CD4-positive, alpha-beta T cell (primary cell): ENCODE data around the gene SIAH1. TPM values are rescaled to one million over a fixed set of nuclear protein-coding genes. Genes with fewer than 3 reads are reported as not detected.

ENCODE experiments used
- ATAC-seq: fragments of 200-7000 bp; cut with Tn5 transposase; one replicate; pipeline ENCODE4 v1.10.0; 2022; ENCODE audit warnings: mild to moderate bottlenecking; ENCODE audit not compliant: poor library complexity
- CTCF ChIA-PET: fragments of 350-600 bp; sonication (Branson Sonifier 250); formaldehyde crosslinking; loops from one replicate; lab custom pipeline; 2021; ENCODE audit warnings: antibody characterized with exemption, inconsistent platforms; lab: Charles Lee
- POLR2A ChIA-PET: fragments of 350-600 bp; sonication (Branson Sonifier 250); formaldehyde crosslinking; loops from one replicate; lab custom pipeline; 2021; ENCODE audit warnings: antibody characterized with exemption, inconsistent platforms; lab: Charles Lee
- DNase-seq, 14 experiments: peaks; one replicate each; pipeline ENCODE4 v3.0.0-alpha.2; 2013 to 2020; ENCODE audit warnings: mixed read lengths in 2 of 14
- H3K27ac ChIP-seq, 2 donors: one replicate each; pipeline versions ENCODE4 v1.5.1 to v1.7.0; 2013; ENCODE audit warnings: low read length in 2 of 2, low read depth in 1 of 2, mild to moderate bottlenecking in 1 of 2
- H3K27me3 ChIP-seq, 2 experiments: 1 replicate in 1 of 2; 2 replicates in 1 of 2; pipeline versions ENCODE4 v1.6.1 to v1.7.0; 2013; ENCODE audit warnings: low read length in 2 of 2, control low read depth in 1 of 2, mild to moderate bottlenecking in 1 of 2, moderate library complexity in 1 of 2; ENCODE audit not compliant: insufficient read depth in 2 of 2, control insufficient read depth in 1 of 2
- H3K36me3 ChIP-seq: one replicate; pipeline ENCODE4 v1.6.1; 2013; ENCODE audit warnings: low read length, control low read depth; ENCODE audit not compliant: insufficient read depth
- H3K4me1 ChIP-seq: one replicate; pipeline ENCODE4 v1.6.1; 2013; ENCODE audit warnings: low read length, control low read depth; ENCODE audit not compliant: insufficient read depth
- H3K4me3 ChIP-seq: one replicate; pipeline ENCODE4 v1.5.1; 2013; ENCODE audit warnings: mild to moderate bottlenecking, low read length, moderate library complexity
- H3K9me3 ChIP-seq, 2 experiments: 1 replicate in 1 of 2; 2 replicates in 1 of 2; pipeline versions ENCODE4 v1.6.1 to v1.7.0; 2013; ENCODE audit warnings: low read length in 2 of 2, mild to moderate bottlenecking in 2 of 2, control low read depth in 1 of 2, moderate library complexity in 1 of 2; ENCODE audit not compliant: control insufficient read depth in 1 of 2, insufficient read depth in 1 of 2
- H3K27ac Mint-ChIP-seq: one replicate; pipeline ENCODE4 v1.8.0; 2020; ENCODE audit warnings: mixed read lengths
- H3K27me3 Mint-ChIP-seq: one replicate; pipeline ENCODE4 v1.8.0; 2021; ENCODE audit warnings: mixed read lengths
- H3K36me3 Mint-ChIP-seq: one replicate; pipeline ENCODE4 v1.8.0; 2021; ENCODE audit warnings: low read depth, mixed read lengths
- H3K4me1 Mint-ChIP-seq: one replicate; pipeline ENCODE4 v1.8.0; 2021; ENCODE audit warnings: low read depth, mixed read lengths
- H3K4me3 Mint-ChIP-seq: one replicate; pipeline ENCODE4 v1.8.0; 2020; ENCODE audit warnings: mild to moderate bottlenecking, mixed read lengths
- H3K9me3 Mint-ChIP-seq: one replicate; pipeline ENCODE4 v1.8.0; 2020; ENCODE audit warnings: mixed read lengths
- intact Hi-C, 2 experiments: fragments of 100-400 bp; cut with DNase I in 1 of 2; cut with micrococcal nuclease in 1 of 2; formaldehyde crosslinking; loops; one replicate each; pipeline versions ENCODE4 v1.15.1 to v1.9.0; 2023 to 2025; cut with DNase I, micrococcal nuclease
- polyA plus RNA-seq, 2 donors: library from polyadenylated mRNA; unstranded; fragments of 120-200 nt; gene quantifications; one replicate each; pipeline ENCODE4 v1.2.1, GENCODE V29; 2013
- total RNA-seq, 174 experiments: library from RNA in 2 of 174; stranded (reverse) in 2 of 174; gene quantifications; one replicate each; pipeline ENCODE4 v1.2.3 and lab custom pipeline; 2021 to 2026
- TF ChIP-seq, protein P1 (sequence below): fragments of 200-600 bp; IDR thresholded peaks from one replicate; pipeline ENCODE4 v1.8.0; 2022; ENCODE audit warnings: antibody characterized with exemption, mild to moderate bottlenecking

The SIAH1 gene, protein sequence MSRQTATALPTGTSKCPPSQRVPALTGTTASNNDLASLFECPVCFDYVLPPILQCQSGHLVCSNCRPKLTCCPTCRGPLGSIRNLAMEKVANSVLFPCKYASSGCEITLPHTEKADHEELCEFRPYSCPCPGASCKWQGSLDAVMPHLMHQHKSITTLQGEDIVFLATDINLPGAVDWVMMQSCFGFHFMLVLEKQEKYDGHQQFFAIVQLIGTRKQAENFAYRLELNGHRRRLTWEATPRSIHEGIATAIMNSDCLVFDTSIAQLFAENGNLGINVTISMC
- total RNA-seq, result 10 to 100 TPM; 40.9 to 43.0 TPM
- polyA plus RNA-seq (2013, experiment 1 of 2), result 11.7 TPM
- 12.2 TPM for polyA plus RNA-seq (2013, experiment 2 of 2)
- 14.7 to 55.7 (median 22.8) reads per million in 172 experiments for total RNA-seq (lab: John Stamatoyannopoulos, UW)

DNA sequence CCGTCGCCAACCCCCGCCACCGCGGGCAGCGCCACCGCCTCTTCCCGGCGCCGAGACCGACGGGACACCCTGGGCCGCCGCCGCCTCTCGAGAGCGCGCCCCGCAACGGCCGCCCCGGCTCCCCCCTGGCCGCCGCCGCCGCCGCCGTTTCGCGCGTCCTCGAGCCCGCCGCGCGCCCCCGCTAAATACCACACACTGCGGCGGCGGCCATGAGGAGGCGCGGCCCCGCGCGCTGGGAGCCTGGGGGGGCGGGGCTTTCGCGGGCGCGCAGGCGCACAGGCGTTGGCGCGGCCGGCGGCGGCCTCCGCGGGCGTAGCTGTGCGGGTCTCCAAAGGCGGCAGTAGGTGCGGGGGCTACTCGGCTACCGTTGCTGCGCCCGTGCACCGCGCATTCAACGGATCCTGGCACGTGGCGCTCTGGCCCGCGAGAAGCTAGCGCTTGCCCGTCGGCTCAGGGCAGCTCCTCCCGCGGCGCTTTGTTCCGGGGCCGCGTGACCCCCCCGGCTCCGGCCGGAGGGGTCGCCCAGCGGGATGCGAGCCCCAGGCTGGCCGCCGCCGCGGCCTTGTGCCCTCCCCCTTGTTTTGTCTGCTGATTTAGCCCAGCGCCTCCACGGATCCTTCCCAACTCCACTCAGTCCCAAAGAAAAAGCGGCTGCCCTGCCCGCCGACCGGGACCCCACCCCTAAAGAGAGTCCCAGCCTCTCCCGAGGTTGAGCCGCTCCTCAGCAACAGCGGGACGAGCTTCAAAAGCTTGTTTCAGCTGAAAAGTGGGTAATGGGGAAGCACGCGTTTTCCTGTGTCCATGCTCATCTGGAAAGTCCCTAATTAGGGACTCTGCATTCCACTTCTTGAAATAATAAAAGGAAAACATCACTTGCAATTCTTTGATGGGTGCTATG, at the start of gene SIAH1:
Gene SIAH1, minus strand, starts transcription at position 161 of the 898 bp plus-strand sequence. CDS start 22,985 bp downstream, outside the sequence.
- Histone ChIP-seq H3K9me3 (no peaks in the 10 kb centered on the region), H3K27ac (peak within 1 kb of the TSS in 1 of 2 donors; percentile 46), H3K36me3 (no peaks in the 10 kb centered on the region), H3K4me1 (peaks cover 12% of the 10 kb centered on the region), H3K27me3 (no peaks in the 10 kb centered on the region), H3K4me3 (peak within 1 kb of the TSS; percentile 81)
- peaks cover 7% of the 10 kb centered on the region for H3K36me3 Mint-ChIP-seq
- ATAC-seq (peak; percentile 80), DNase-seq (peak; percentile 73 to 96 (median 86))
- POLR2A ChIA-PET, result interaction anchor here (0.6 to 4.4 kb wide), 17 partner anchors 8 to 1411 kb away, joined by 3 to 118 read pairs (median 4); partner anchors contain the start of genes ITFG1, N4BP1 and PHKB
- intact Hi-C loops, result loop anchor here (2.0 to 10.0 kb wide), 7 partner anchors 19 to 1553 kb away; partner anchors contain the start of genes C16orf87 (in 1 of the 2), DNAJA2 (in 1 of the 2), ITFG1 (in 1 of the 2) and LONP2 (in 1 of the 2)
- H3K27ac Mint-ChIP-seq, result peak within 1 kb of the TSS; percentile 92
- peak within 1 kb of the TSS; percentile 98 for H3K4me3 Mint-ChIP-seq
- no peaks in the 10 kb centered on the region for H3K27me3 Mint-ChIP-seq
- H3K4me1 Mint-ChIP-seq, result peaks cover 27% of the 10 kb centered on the region
- CTCF ChIA-PET, result interaction anchor here (0.9 to 3.0 kb wide), 4 partner anchors 8 to 238 kb away, joined by 3 to 15 read pairs (median 4); no protein-coding TSS in a partner anchor
- H3K9me3 Mint-ChIP-seq, result no peaks in the 10 kb centered on the region
- TF ChIP-seq, protein P1, sequence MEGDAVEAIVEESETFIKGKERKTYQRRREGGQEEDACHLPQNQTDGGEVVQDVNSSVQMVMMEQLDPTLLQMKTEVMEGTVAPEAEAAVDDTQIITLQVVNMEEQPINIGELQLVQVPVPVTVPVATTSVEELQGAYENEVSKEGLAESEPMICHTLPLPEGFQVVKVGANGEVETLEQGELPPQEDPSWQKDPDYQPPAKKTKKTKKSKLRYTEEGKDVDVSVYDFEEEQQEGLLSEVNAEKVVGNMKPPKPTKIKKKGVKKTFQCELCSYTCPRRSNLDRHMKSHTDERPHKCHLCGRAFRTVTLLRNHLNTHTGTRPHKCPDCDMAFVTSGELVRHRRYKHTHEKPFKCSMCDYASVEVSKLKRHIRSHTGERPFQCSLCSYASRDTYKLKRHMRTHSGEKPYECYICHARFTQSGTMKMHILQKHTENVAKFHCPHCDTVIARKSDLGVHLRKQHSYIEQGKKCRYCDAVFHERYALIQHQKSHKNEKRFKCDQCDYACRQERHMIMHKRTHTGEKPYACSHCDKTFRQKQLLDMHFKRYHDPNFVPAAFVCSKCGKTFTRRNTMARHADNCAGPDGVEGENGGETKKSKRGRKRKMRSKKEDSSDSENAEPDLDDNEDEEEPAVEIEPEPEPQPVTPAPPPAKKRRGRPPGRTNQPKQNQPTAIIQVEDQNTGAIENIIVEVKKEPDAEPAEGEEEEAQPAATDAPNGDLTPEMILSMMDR, result no peak

DNA sequence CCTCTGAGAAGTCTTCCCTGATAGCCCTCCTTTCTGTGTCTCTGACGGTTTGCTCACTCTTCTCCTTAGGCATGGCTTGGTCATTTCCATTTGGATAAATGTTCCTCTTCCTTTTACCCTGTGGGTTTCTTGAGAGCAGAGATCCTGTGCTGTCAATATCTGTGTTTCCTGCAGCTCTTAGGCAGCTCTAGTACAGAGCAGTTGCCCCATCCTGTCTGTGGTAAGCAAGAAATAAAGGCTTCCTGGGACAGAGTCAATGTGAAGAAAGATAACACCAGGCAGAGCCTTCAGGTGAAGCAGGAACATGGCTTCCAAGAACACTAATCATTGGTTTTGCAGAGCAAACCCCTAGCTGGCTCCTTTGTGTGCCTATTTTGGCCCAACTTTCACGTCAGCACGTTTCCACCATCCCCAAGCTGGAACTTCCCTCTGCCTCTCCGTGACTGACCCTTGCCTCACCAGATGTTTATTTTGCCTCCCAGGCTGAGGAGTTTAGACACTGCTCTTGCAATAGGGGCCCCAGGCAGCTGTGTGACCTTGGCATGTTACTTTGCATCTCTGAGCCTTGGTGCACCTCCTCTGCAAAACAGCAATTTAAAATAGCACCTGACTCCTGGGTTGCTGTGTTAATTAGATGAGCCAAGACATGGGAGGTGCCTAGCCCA, 49.6 kb upstream of the SIAH1 start:
- H3K4me3 Mint-ChIP-seq, result no peak overlapping the region
- H3K9me3 ChIP-seq, result no peaks in the 10 kb centered on the region
- H3K4me1 Mint-ChIP-seq, result peaks cover 12% of the 10 kb centered on the region
- intact Hi-C loops, result no loop called here
- no peaks in the 10 kb centered on the region for H3K27me3 Mint-ChIP-seq
- no peaks in the 10 kb centered on the region for H3K36me3 ChIP-seq
- ChIA-PET POLR2A (no interaction called here), CTCF (no interaction called here)
- TF ChIP-seq, protein P1, result no peak
- no peak overlapping the region for H3K27ac ChIP-seq
- ATAC-seq (no peak), DNase-seq (peak in 2 of 14 experiments; percentile 31 to 39)
- peaks cover 7% of the 10 kb centered on the region for H3K4me1 ChIP-seq
- H3K27me3 ChIP-seq, result no peaks in the 10 kb centered on the region
- no peaks in the 10 kb centered on the region for H3K9me3 Mint-ChIP-seq
- H3K27ac Mint-ChIP-seq, result no peak overlapping the region
- H3K36me3 Mint-ChIP-seq, result no peaks in the 10 kb centered on the region
- H3K4me3 ChIP-seq, result no peak overlapping the region
